ENCODE measurements around the gene CPE. TPM values are rescaled to one million over a fixed set of nuclear protein-coding genes. Genes with fewer than 3 reads are reported as not detected.

CPE gene
- total RNA-seq (2021; ENCODE audit: unreplicated experiment) (29.3 TPM), Bru-seq, nascent RNA (percentile 59 among the genes with signal in this experiment), BruChase-seq, experiment 1, labeled RNA remaining after a 6-hour chase (percentile 50 among the genes with signal in this experiment), BruChase-seq, experiment 2, labeled RNA remaining after a 2-hour chase (percentile 45 among the genes with signal in this experiment)
- 43.8 and 44.7 TPM in 2 replicates for polyA plus RNA-seq (2012)
- long read RNA-seq, transcript CPE-201 (9 exons, 2,421 nt), result major isoform, 76 of 80 reads
- long read RNA-seq, partial matches to known transcripts, result 3 of 80 reads
- long read RNA-seq, other reads (novel, unspliced or antisense), result 1 of 80 reads

GRCh38 chr4:165378745-165379677 lies at the start of gene CPE:
Gene CPE, plus strand, starts transcription at chr4:165379008. Its CDS starts 214 bp downstream, at chr4:165379222.
- Histone ChIP-seq H4K20me1 (ENCODE audit: insufficient read depth) (no peaks in the 10 kb centered on the region), H3K79me2 (ENCODE audit: insufficient read depth, low read length) (no peaks in the 10 kb centered on the region), H3K9ac (ENCODE audit: low read length) (peak within 1 kb of the TSS; percentile 55), H2AFZ (ENCODE audit: low read depth, low read length, poor library complexity, severe bottlenecking) (peak within 1 kb of the TSS; percentile 93), H3K4me2 (ENCODE audit: low read length) (peak within 1 kb of the TSS; percentile 87), H3K27me3 (ENCODE audit: insufficient read depth, low read length) (no peaks in the 10 kb centered on the region), H3K4me1 (ENCODE audit: control insufficient read depth in 1 of 2, insufficient read depth in 2 of 2, low read length in 2 of 2) (peaks cover 10 to 25% of the 10 kb centered on the region in 2 experiments), H3K27ac (ENCODE audit: low read depth, low read length) (peak within 1 kb of the TSS; percentile 54; the same call in 1 of the 2 replicates), H3K9me3 (ENCODE audit: control insufficient read depth in 1 of 2, insufficient read depth in 1 of 2, low read depth in 1 of 2, low read length in 2 of 2) (no peaks in the 10 kb centered on the region), H3K9me2 (ENCODE audit: insufficient read depth) (no peaks in the 10 kb centered on the region), H3K36me3 (ENCODE audit: control insufficient read depth in 1 of 2, insufficient read depth in 2 of 2, low read length in 2 of 2) (no peaks in the 10 kb centered on the region), H3K4me3 (replicated peaks in 1 of 2; ENCODE audit: low read depth in 1 of 2, low read length in 2 of 2) (peak within 1 kb of the TSS; percentile 47 to 67)
- ChIA-PET CTCF (no interaction called here), RAD21 (ENCODE audit: low non-redundant PET in 1 of 2, low total read pairs in 2 of 2, uncharacterized antibody in 2 of 2, unreplicated experiment in 2 of 2) (interaction anchor here in 1 of 2 experiments (0.8 kb wide), 1 partner anchor 11 kb away, joined by 3 read pairs; no protein-coding TSS in a partner anchor), POLR2A (interaction anchor here (0.5 to 1.8 kb wide), 9 partner anchors 9 to 339 kb away, joined by 3 to 5 read pairs (median 3); partner anchors contain the start of gene MSMO1)
- ATAC-seq (peak; percentile 98), DNase-seq (ENCODE audit: low read depth, low spot score) (peak; percentile 57)
- intact Hi-C loops (cut with micrococcal nuclease), result no loop called here
- no TSS peak for BruUV-seq (replicated peaks)
- no peak for TF ChIP-seq SRF (IDR thresholded peaks at IDR 0.05; ENCODE audit: low read depth)
- TF ChIP-seq ZFX (IDR thresholded peaks at IDR 0.05), result peak; percentile 47; the same call in 1 of the 2 replicates
- TF ChIP-seq, protein P1, sequence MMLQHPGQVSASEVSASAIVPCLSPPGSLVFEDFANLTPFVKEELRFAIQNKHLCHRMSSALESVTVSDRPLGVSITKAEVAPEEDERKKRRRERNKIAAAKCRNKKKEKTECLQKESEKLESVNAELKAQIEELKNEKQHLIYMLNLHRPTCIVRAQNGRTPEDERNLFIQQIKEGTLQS (IDR thresholded peaks at IDR 0.05), result no peak
- peak; percentile 78 for TF ChIP-seq CBX3 (IDR thresholded peaks at IDR 0.05; ENCODE audit: low read depth)
- TF ChIP-seq EZH2 (IDR thresholded peaks at IDR 0.05), result no peak
- peak; percentile 35 for TF ChIP-seq POLR2A (IDR thresholded peaks at IDR 0.05; ENCODE audit: borderline replicate concordance, extremely low read depth, insufficient read depth, insufficient read length)
- TF ChIP-seq EGR1 (IDR thresholded peaks at IDR 0.05; ENCODE audit: low read depth), result peak; percentile 44; the same call in 1 of the 2 replicates
- no peak for TF ChIP-seq CEBPB (IDR thresholded peaks at IDR 0.05; ENCODE audit: low read depth)
- TF ChIP-seq REST (IDR thresholded peaks at IDR 0.05; ENCODE audit: low read depth), result no peak
- TF ChIP-seq FOSL1 (IDR thresholded peaks at IDR 0.05; ENCODE audit: low read depth), result no peak
- no peak for TF ChIP-seq ZBTB33 (IDR thresholded peaks at IDR 0.05; ENCODE audit: extremely low read depth, insufficient replicate concordance, low read length)
- peak; percentile 68 for TF ChIP-seq JUND (IDR thresholded peaks at IDR 0.05)
- TF ChIP-seq SIN3A (IDR thresholded peaks at IDR 0.05; ENCODE audit: low read depth), result no peak
- TF ChIP-seq TCF7L2 (IDR thresholded peaks at IDR 0.05; ENCODE audit: borderline replicate concordance, extremely low read depth, insufficient read depth, insufficient read length), result peak; percentile 57
- no peak for TF ChIP-seq ELF1 (IDR thresholded peaks at IDR 0.05; ENCODE audit: borderline replicate concordance, low read depth)
- TF ChIP-seq, protein P2, sequence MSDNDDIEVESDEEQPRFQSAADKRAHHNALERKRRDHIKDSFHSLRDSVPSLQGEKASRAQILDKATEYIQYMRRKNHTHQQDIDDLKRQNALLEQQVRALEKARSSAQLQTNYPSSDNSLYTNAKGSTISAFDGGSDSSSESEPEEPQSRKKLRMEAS (IDR thresholded peaks at IDR 0.05), result peak; percentile 67

All from HCT116 (cell line).